Astrocyte (in vitro differentiated cells and primary cell): ENCODE data around the gene SIRPB2. TPM values are rescaled to one million over a fixed set of nuclear protein-coding genes. Genes with fewer than 3 reads are reported as not detected.

Source experiments
- DNase-seq: peaks from one replicate; pipeline ENCODE4 v3.0.0-alpha.2; 2010; ENCODE audit warnings: low read depth
- FAIRE-seq: peaks from 2 replicates; lab custom pipeline; 2011; peaks lifted over from hg19 to GRCh38; lab: Jason Lieb, UNC
- H2AFZ ChIP-seq: 2 replicates; pipeline ENCODE4 v1.6.0; 2012; ENCODE audit warnings: low read depth, low read length, inconsistent platforms
- H3K27ac ChIP-seq: 2 replicates; pipeline ENCODE4 v1.5.1; 2011; ENCODE audit warnings: low read depth, low read length, inconsistent platforms
- H3K27me3 ChIP-seq: 2 replicates; pipeline ENCODE4 v1.6.0; 2011; ENCODE audit warnings: low read length, inconsistent platforms; ENCODE audit not compliant: insufficient read depth
- H3K36me3 ChIP-seq: 2 replicates; pipeline ENCODE4 v1.5.1; 2011; ENCODE audit warnings: low read length, inconsistent platforms; ENCODE audit not compliant: insufficient read depth
- H3K4me1 ChIP-seq: 2 replicates; pipeline ENCODE4 v1.5.1; 2011; ENCODE audit warnings: low read length, inconsistent platforms; ENCODE audit not compliant: insufficient read depth
- H3K4me2 ChIP-seq: 2 replicates; pipeline ENCODE4 v1.6.0; 2012; ENCODE audit warnings: low read length, inconsistent platforms
- H3K4me3 ChIP-seq: 2 replicates; pipeline ENCODE4 v1.5.1; 2011; ENCODE audit warnings: low read depth, mild to moderate bottlenecking, low read length, inconsistent platforms; ENCODE audit not compliant: insufficient read depth
- H3K79me2 ChIP-seq: 2 replicates; pipeline ENCODE4 v1.6.0; 2012; ENCODE audit warnings: mild to moderate bottlenecking, low read length, inconsistent platforms; ENCODE audit not compliant: insufficient read depth
- H3K9ac ChIP-seq: 2 replicates; pipeline ENCODE4 v1.6.0; 2012; ENCODE audit warnings: mild to moderate bottlenecking, low read length, inconsistent platforms
- H3K9me3 ChIP-seq: 2 replicates; pipeline ENCODE4 v1.5.1; 2012; ENCODE audit warnings: low read depth, mild to moderate bottlenecking, low read length, inconsistent platforms; ENCODE audit not compliant: insufficient read depth
- H4K20me1 ChIP-seq: 2 replicates; pipeline ENCODE4 v1.6.0; 2012; ENCODE audit warnings: low read length, inconsistent platforms; ENCODE audit not compliant: insufficient read depth
- H3K27ac Mint-ChIP-seq: one replicate; pipeline ENCODE4 v1.8.0; 2021; ENCODE audit warnings: mild to moderate bottlenecking, mixed read lengths; ENCODE audit not compliant: unreplicated experiment
- H3K27me3 Mint-ChIP-seq: one replicate; pipeline ENCODE4 v1.8.0; 2021; ENCODE audit warnings: low read depth, mixed read lengths; ENCODE audit not compliant: unreplicated experiment
- H3K36me3 Mint-ChIP-seq: one replicate; pipeline ENCODE4 v1.8.0; 2021; ENCODE audit warnings: low read depth, mixed read lengths; ENCODE audit not compliant: unreplicated experiment
- H3K4me1 Mint-ChIP-seq: one replicate; pipeline ENCODE4 v1.8.0; 2021; ENCODE audit warnings: low read depth, mixed read lengths; ENCODE audit not compliant: unreplicated experiment
- H3K4me3 Mint-ChIP-seq: one replicate; pipeline ENCODE4 v1.8.0; 2021; ENCODE audit warnings: mild to moderate bottlenecking, moderate library complexity, mixed read lengths; ENCODE audit not compliant: unreplicated experiment
- H3K9me3 Mint-ChIP-seq: one replicate; pipeline ENCODE4 v1.8.0; 2021; ENCODE audit warnings: mild to moderate bottlenecking, mixed read lengths; ENCODE audit not compliant: unreplicated experiment
- CTCF ChIP-seq: IDR thresholded peaks from 2 replicates; pipeline ENCODE4 v1.5.1; 2011; ENCODE audit warnings: low read depth, mild to moderate bottlenecking, inconsistent platforms, low read length, moderate library complexity; ENCODE audit not compliant: insufficient read depth
- EZH2 ChIP-seq: IDR thresholded peaks from 2 replicates; pipeline ENCODE4 v1.6.1; 2012; ENCODE audit warnings: mild to moderate bottlenecking, low read length, inconsistent platforms; ENCODE audit not compliant: insufficient read depth
- total RNA-seq: library from RNA; stranded (reverse); gene quantifications from 2 replicates; pipeline ENCODE4 v1.2.1, GENCODE V29; 2021

SIRPB2 gene
- total RNA-seq, 1 donor from 2014 or later = not detected

- Histone ChIP-seq H3K4me3 (no peak overlapping the region), H4K20me1 (no peaks in the 10 kb centered on the region), H3K9me3 (no peaks in the 10 kb centered on the region), H3K27ac (no peak overlapping the region), H3K4me2 (no peak overlapping the region), H2AFZ (no peak overlapping the region), H3K27me3 (peaks cover 31% of the 10 kb centered on the region), H3K36me3 (no peaks in the 10 kb centered on the region), H3K79me2 (no peaks in the 10 kb centered on the region), H3K4me1 (no peaks in the 10 kb centered on the region), H3K9ac (no peak overlapping the region)
- peaks cover 9% of the 10 kb centered on the region for H3K9me3 Mint-ChIP-seq
- TF ChIP-seq CTCF = no peak
- no peak for TF ChIP-seq EZH2
- H3K27me3 Mint-ChIP-seq = peaks cover 29% of the 10 kb centered on the region
- DNase-seq (no peak), FAIRE-seq (no peak)
- H3K36me3 Mint-ChIP-seq = no peaks in the 10 kb centered on the region
- H3K27ac Mint-ChIP-seq = no peak overlapping the region
- no peak overlapping the region for H3K4me3 Mint-ChIP-seq
- H3K4me1 Mint-ChIP-seq = no peaks in the 10 kb centered on the region
Observed at GRCh38 chr20:1491860-1492642, 831 bp upstream of the SIRPB2 start.

- Histone ChIP-seq H3K27me3 (peaks cover 31% of the 10 kb centered on the region), H3K4me3 (no peak overlapping the region), H3K9me3 (no peaks in the 10 kb centered on the region), H3K9ac (no peak overlapping the region), H3K4me2 (no peak overlapping the region), H3K4me1 (no peaks in the 10 kb centered on the region), H2AFZ (no peak overlapping the region), H4K20me1 (no peaks in the 10 kb centered on the region), H3K27ac (no peak overlapping the region), H3K36me3 (no peaks in the 10 kb centered on the region), H3K79me2 (no peaks in the 10 kb centered on the region)
- TF ChIP-seq CTCF (no peak), EZH2 (no peak)
- no peak for FAIRE-seq
- H3K36me3 Mint-ChIP-seq = no peaks in the 10 kb centered on the region
- no peak overlapping the region for H3K4me3 Mint-ChIP-seq
- H3K27ac Mint-ChIP-seq = no peak overlapping the region
- no peak for DNase-seq
- no peaks in the 10 kb centered on the region for H3K4me1 Mint-ChIP-seq
- peaks cover 27% of the 10 kb centered on the region for H3K27me3 Mint-ChIP-seq
- H3K9me3 Mint-ChIP-seq = peaks cover 7% of the 10 kb centered on the region
Observed at GRCh38 chr20:1490643-1491195, 501 bp downstream of the SIRPB2 start.
